CD4-positive, alpha-beta T cell treated with Interleukin-21 for 1 hour (primary cell): Measurements from ENCODE around the gene CDH13.

Source experiments
- DNase-seq: peaks from one replicate; pipeline ENCODE4 v3.0.0-alpha.2; 2020

Gene CDH13

DNA sequence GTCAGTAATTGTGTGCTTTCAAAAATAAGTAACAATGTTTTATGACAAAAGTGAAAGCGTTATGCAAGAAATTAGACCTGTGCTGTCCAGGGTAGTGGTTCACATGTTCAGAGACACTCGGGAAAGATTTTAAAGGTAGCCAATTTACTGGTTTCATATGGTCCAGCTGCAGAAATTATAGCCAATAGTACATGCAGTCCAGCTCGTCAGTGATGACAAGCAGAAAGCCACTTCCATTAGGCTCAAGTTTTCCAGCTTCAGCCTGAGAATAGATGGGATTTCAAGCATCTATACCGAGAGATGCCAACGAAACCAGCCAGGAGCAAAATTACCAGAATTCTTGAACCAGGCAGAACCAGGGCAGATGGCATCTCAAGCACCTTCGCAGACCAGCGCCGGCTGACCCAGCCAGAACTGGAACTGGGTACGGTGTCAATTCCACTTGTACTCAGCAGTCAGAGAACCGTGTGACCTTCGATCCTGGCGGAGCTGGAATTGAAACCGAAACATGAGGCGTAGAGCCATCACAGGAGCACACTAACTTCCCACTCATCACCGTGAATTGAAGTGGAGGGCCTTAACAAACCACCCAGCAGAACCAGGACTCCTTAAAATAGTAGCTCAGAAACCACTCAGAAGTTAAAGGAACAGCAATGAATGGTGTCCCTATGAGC is 973.2 kb downstream of the CDH13 start:
- no peak for DNase-seq

GRCh38 chr16:83602761-83603722 is 976.3 kb downstream of the CDH13 start:
- DNase-seq = no peak

- DNase-seq = no peak
Measured at GRCh38 chr16:83603723-83604570, 977.2 kb downstream of the CDH13 start.

GRCh38 chr16:83606486-83607030 is 979.8 kb downstream of the CDH13 start:
- no peak for DNase-seq

GRCh38 chr16:83609178-83609577 is 982.4 kb downstream of the CDH13 start:
- DNase-seq = no peak

DNA sequence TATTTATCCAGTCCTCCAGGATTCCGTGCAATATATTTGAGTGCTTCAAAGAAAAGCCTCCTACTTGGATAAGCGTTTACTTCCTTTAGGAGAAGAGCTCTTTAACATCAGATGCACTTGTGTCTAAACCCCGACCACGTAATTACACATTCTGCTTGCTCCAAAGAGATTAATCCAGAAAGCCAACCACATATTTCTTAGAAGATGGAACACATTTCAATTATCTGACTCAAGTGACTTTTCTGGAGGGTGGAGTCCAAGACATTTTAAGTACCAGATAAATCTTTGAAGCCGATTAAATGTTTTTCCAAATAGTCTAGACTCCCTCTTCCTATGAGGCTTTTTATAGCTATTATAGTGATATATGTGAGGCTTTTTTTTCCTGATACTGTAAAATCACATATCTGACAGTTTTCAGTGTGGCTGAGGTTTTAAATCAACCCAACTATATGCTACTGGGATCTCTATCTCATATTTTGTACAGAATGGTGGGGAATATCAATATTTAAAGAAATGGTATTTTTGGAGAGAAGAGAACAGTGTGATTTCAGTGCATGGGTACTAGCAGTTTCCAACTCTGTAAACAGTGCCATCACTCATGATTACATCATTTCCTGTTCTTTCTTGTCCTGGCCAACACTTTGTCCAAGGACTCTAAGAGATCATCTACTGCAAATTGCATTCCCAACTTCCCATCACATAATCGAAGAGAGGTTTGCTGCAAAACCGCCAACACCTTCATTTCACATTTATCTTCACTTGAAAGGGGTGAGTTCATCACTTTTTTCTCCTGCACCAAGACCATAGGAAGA is 988.6 kb downstream of the CDH13 start:
- DNase-seq = no peak

GRCh38 chr16:83615953-83616350 is 989.2 kb downstream of the CDH13 start:
- no peak for DNase-seq

DNA sequence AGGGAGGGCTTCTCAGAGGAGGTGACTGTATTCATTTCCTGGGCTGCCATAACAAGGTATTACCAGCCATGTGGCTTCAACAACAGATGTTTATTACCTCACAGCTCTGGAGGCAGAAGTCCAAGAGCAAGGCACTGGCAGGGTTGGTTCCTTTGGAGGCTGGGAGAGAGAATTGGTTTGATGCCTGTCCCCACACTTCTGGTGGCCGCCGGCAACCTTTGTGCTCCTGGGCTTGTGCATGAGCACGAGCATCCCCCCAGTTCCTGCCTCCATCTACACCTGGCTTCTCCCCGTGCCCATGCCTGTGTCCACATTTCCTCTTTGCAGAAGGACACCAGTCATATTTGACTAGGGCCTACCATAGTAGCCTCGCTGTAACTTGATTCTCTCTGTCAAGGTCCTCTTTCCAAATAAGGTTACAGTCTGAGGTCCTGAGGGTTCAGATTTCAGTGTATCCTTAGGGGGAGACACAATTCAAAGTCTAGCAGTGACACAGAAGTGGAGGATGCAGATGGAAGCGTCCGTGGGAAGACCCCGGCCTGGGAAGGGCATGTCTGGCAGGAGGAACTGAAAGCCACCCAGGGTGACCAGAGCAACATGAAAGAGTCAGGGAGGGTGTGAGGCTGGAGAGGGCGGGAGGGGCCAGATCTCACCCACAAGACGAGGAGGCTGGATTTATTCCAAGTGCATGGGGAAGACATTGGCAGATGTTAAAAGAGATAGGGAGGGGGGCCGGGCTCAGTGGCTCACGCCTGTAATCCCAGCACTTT is 992.8 kb downstream of the CDH13 start:
- DNase-seq = no peak

DNA sequence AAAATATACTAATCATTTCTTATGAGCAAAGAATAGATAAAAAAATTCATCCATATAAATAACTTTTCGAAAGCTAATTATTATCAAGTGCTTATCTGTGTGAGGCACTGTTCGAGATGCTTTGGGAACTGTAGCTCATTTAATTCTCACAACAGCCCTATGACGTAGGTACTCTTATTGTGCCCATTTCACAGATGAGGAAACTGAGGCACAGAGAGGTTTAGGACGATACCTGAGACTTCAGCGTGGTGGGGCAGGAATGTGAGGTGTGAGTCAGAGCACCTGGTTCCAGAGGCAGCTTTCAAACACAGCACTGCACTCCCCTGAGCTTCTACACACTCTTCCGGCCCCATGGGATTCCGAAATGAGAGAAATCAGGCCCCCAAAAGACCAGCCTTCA is 995.2 kb downstream of the CDH13 start:
- no peak for DNase-seq

GRCh38 chr16:83623091-83623730 is 996.4 kb downstream of the CDH13 start:
- no peak for DNase-seq

- no peak for DNase-seq
Measured at GRCh38 chr16:83623892-83624291, 997.1 kb downstream of the CDH13 start.

- no peak for DNase-seq
Measured at GRCh38 chr16:83624429-83625120, 997.8 kb downstream of the CDH13 start.

- DNase-seq = no peak
Measured at GRCh38 chr16:83626204-83626603, 999.4 kb downstream of the CDH13 start.

DNA sequence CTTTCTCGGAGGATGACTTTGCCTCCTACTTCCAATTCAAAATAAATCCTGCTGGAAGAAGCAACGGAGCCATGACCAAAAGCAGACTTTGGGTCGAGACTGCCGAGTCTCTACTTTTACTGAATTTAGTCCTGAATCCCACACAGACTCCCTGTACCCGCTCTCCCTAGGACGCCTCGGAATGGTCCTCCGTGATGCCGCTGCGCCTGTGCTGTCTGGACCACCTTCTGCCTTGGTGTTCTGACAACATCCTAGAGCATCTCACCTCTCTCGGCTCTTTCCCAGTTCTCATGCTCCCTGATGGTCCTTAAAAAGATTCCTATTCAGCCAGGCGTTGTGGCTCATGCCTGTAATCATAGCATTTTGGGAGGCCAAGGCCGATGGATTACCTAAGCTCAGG is 999.9 kb downstream of the CDH13 start:
- no peak for DNase-seq

- no peak for DNase-seq
Measured at GRCh38 chr16:83627996-83628395, 1001.2 kb downstream of the CDH13 start.

DNA sequence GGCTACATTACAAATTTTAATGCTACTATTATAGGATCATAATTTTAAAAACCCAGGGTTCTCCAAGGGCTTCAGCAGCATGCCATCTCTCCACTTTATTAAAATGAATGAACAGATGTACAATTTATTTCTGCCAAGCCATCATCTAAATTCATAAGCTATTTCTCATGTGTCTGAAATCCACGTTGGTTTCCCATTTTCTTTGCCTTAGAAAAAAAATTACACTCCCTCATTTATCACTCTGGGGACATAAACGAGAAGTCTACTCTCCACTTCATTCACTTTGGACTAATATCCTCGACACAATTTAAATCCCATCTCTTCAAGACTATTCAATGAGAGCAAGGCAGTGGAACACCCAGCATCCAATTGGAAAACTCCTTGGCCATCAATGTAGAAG is 1002.7 kb downstream of the CDH13 start:
- no peak for DNase-seq

GRCh38 chr16:83629836-83630235 is 1003.1 kb downstream of the CDH13 start:
- DNase-seq = no peak

DNA sequence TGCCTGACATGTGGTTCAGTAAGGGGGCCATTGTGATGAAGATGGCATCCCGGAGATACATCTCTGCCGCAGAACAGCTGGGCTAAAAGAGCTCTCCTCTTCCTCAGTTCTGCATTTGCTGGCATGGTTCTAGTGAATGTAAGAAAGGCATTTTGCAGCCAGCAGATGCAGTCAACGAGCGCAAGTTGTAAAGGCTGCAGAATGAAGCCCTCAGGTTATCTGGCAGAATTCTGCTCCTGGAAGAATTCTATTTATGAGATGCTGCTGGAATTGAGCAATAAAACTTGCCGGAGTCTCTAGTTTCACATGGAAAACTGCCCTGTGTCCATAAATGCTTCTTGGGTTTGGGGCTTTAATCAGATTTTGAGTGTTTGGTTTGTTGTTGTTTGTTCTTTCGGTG is 1004.2 kb downstream of the CDH13 start:
- no peak for DNase-seq

DNA sequence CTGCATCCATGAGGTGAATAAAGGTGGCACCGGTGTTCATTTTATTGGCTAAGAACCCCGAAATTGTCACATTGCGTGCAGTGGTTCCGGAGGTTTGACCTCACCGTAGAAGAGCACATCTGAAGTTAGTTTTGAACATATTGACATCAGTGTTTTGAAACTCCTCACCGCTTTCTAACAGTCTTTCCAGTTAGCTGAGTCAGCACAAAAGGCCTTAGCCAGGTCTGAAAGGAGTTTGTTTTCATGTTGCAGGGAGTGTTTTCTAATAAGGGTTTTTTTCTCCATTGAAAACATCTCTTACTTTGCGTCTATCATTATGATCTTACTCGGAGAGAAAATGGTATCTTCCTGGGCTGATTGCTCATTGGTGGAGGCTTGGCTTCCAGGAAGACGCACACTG is 1006.5 kb downstream of the CDH13 start:
- DNase-seq = no peak

DNA sequence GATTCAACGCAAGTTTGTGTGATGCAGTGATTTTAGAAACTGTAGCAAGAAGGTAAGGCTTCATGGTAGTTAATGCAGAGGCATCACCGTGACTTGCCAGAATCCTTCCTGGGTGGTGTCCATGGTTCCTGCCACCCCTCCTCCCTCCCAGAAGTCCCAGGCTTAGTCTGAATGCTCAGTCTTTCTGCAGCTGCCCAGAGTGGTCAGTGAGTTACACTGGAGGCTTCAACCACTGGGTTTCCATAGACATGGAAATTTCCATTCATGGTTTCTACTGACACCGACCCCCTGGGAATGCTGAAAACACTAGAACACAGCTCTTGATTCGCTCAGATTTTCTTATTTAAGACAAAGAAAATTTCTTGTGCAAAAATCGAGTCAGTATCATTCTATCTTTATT is 1021.6 kb downstream of the CDH13 start:
- DNase-seq = no peak
